SK-N-MC (cell line): ENCODE measurements around the gene ARHGAP22.

Experiments
- EZH2 ChIP-seq: fragments of 200-600 bp; sonication (generic); IDR thresholded peaks from one replicate; pipeline ENCODE4 v1.6.1; 2017; ENCODE audit warnings: antibody characterized with exemption
- FOXP2 ChIP-seq: optimal IDR thresholded peaks from 2 replicates; pipeline ENCODE3; 2011; ENCODE audit warnings: mild to moderate bottlenecking, moderate library complexity; ENCODE audit not compliant: insufficient read depth; ENCODE audit errors: extremely low read length, control extremely low read depth
- POLR2AphosphoS5 ChIP-seq: IDR thresholded peaks from 2 replicates; pipeline ENCODE4 v1.6.1; 2012; ENCODE audit warnings: mild to moderate bottlenecking, low read depth, low read length, borderline replicate concordance

DNA sequence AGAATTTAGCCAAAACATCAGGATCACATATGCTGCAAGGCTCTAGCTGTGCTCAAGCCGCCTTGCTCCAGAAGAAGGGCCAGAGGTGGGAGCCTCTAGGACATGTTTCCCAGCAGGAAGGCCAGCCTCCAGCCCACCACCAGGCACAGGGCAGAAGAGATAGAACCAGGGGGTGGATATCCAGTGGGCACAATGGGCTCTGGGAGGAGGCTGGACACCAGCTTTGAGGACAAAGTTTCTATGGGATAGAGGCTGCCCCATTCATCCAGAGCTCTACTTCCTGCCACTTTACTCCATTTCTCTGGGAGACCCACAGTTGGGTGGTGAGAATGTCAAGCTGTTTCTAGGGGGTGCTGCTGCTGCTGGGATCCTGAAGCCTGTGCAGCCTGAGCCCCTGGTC lies 77.1 kb downstream of the ARHGAP22 start:
- TF ChIP-seq POLR2AphosphoS5 (no peak), EZH2 (no peak), FOXP2 (no peak)
